ENCODE results near the gene ZNF469.

ZNF469 gene

DNA sequence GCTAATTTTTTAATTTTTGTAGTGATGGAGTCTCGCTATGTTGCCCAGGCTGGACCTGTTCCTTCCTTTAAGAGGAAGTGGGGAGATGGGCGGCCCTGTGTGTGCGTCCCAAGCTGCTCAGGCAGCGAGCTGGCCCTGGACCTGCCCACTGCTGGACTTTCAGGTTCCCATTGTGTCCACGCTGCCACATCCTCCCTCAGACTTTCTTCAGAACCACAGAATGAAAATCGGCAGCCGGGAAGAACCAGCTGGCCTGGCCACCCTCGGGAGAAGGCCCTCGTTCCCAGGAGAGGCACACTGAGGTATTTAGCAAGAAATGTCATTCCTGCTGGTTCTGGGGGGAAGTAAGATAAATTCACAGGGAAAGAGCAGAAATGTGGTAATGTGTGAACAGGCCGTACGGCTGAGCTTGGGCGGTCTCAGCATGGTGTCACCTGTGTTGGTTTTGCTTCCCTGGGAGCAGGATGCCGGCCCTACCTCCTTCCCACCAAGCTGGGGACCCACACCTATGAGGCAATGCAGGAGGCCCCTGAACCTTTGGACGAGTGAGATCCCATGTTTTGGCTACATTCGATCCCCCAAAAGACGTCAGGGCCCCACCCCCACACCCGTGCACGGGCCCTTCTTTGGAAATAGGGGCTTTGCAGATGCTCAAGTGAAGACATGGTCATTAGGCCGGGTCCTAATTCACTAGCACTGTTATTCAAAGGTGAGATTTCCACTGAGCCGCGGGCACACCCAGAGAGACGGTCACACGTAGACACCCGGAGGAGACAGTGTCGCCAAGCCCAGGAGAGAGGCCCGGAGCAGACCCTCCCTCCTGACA is 35.9 kb upstream of the ZNF469 start:
- no peak for DNase-seq

DNA sequence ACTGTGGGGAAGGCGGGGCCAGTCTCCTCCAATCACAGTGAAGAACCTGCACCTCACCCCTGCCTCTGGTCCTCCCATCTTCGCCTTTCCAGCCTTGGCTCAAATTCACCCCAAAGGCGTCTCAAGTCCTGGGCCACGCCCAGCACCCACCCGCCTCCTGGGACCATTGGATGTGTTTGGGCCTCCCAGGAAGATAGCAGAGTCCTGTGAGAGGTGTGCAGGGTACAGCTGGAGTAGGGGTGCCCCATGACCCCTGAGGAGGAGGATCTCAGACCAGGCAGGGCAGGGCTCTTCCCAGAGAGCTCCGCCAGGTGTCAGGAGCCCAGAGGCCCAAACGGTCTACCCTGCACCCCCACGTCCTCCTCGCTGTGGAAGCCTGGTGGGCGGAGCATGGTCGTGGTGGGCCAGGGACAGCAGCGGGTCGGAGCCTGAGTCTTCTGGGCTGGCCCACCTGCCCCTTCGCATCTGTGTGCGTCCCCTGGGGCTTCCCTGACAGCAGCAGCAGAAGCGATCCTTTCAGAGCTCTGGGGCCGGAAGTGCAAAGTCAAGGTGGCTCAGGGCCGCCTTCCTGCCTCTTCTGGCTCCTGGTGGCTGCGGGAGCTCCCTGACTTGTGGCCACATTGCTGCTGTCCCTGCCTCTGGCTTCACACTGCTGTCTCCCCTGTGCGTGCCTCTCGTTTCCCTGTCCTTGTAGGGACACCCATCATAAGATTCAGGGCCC is 34.9 kb upstream of the ZNF469 start:
- DNase-seq: peak in 1 of 2 donors; percentile 3

DNA sequence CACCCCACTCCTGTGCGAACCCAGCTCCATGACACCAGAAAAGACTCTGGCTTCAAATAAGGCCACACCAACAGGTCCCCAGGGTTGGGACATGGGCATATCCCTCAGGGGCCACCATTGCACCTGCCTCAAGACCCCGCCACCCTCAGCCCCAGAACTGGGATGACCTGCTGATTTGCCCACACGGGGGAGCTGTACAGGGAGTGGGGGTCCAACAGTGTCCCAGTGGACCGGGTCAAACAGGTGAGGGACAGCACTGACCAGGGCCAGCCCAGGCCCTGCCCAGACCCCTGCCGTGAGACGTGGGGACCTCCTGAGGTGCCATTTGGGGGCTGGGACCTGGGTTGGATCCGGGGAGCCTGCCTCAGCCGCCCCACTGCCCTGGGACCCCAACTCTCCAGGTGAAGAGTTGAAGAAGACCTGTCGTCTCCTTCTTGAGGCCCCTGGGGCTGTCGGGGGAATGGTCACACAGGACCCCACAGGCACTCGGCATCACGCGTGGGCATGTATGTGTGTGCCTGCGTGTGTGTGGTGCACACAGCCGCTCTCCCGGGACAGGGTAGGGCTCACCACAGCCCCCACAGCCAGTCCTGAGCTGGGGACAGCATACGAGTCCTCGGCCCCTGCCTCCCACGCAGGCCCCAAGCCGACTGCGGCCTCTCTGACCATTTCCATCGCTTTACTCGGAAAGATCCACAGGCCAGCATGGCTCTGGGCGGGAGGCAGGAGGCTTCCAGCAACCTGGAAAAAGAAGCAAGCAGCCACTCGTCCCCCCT is 34.2 kb upstream of the ZNF469 start:
- DNase-seq: no peak

DNA sequence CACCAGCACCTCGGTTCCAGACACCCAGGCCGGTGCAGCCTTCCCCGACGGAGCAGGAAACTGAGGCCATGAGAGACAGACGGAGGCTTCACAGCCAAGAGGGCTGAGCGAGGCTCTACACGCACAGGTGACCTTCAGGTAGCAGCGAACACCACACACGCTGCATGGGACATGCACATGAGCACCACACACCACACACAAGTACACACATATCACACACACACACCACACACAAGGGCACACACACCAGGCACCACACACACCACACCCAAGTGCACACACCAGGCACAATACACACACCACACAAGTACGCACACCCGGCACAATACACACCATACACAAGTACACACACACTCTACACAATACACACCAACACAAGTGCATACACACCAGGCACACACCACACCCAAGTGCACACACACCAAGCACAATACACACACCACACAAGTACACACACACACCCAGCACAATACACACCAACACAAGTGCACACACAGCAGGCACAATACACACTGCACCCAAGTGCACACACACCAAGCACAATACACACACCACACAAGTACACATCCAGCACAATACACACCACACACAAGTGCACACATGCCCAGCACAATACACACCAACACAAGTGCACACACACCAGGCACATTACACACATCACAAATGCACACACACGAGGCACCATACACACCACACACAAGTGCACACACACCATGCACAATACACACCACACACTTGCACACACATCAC is 33.4 kb upstream of the ZNF469 start:
- no peak for DNase-seq

DNA sequence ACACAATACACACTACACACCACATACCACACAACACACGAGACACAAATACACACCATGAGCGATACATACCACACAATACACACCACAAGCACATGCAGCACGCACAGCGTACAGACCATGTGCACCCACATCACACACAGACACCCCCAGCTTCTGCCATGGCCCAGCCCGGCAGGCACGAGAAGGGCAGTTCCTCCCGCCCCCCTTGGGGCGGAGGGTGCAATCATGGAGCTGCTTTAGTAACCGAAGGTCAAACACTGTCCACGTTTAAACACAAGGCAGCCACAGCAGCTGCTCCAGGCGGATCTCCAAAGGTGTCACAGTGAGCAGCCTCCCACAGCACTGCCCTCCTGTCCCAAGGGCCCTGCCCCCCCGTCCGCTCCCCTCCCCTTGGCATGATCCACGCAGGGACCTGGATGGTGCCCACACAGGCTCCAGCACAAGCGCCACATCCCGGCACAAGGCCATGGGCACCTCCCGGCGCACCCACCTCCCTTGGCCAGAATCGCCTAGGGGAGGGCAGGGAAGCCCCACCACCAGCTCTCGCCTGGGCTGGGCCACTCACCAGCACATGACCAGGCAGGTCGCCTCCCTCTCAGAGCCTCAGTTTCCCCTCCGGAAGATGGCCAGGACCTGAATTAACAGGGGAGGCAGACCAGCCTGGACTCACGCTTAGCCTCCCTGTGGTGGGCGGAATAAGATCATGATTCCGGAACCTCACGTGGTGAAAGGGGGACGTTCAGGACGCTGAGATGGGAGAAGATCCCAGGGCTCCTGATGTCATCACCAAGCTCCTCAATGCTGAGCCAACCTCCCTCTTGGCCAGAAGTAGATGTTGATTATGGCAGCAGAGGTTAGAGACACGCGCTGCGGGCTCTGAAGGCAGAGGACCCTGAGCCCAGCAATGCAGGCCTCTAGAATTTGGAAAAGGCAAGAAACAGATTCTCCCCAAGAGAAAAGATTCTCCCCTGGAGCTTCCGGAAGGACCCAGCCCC is 32.6 kb upstream of the ZNF469 start:
- no peak for DNase-seq

DNA sequence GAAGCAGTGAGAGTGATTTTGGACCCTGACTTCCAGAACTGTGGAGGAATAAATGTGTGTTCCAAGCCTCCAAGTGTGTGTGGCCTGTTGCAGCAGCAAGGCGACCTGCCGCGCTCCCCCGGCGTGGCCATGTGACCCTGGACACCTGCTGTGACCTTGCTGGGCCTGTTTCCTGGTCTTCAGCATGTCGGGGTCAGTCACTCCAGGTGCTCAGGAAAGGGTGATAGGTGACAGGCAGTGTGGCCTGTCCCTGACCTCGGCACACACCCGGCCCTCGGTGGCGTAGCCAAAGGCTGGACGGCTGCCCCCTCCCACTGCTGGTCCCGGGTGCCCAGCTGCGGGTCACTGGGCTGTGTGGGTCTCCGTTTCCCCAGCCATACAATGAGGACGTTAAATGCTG is 31.8 kb upstream of the ZNF469 start:
- no peak for DNase-seq

DNA sequence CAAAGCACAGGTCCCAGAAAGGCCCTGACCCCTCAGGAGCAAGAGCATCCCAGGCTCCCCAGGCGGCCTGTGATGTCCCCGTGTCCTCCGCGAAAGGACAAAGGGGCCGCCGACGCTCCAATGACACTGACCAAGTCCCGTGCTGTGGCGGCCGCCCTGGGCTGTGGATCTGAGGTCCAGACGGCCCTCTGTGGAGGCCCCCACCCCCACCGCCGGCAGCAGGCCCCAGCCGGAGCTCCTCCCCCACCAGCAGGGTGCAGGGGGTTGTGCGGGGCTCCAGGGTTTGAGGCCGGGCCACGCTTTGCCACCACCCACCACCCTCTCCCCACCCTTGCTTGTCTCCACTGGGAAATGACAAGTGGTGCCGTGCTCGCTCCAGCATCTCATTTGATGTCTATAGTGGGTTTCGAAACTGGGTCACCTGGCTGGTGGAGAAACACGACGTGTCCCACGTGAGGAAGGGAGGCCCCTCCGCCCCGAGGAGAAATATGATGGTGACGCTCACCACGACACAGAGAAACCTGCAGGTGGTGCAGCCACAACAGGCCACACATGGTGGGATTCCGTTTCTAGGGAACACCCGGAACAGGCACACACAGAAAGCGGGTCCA is 31.2 kb upstream of the ZNF469 start:
- DNase-seq: no peak

DNA sequence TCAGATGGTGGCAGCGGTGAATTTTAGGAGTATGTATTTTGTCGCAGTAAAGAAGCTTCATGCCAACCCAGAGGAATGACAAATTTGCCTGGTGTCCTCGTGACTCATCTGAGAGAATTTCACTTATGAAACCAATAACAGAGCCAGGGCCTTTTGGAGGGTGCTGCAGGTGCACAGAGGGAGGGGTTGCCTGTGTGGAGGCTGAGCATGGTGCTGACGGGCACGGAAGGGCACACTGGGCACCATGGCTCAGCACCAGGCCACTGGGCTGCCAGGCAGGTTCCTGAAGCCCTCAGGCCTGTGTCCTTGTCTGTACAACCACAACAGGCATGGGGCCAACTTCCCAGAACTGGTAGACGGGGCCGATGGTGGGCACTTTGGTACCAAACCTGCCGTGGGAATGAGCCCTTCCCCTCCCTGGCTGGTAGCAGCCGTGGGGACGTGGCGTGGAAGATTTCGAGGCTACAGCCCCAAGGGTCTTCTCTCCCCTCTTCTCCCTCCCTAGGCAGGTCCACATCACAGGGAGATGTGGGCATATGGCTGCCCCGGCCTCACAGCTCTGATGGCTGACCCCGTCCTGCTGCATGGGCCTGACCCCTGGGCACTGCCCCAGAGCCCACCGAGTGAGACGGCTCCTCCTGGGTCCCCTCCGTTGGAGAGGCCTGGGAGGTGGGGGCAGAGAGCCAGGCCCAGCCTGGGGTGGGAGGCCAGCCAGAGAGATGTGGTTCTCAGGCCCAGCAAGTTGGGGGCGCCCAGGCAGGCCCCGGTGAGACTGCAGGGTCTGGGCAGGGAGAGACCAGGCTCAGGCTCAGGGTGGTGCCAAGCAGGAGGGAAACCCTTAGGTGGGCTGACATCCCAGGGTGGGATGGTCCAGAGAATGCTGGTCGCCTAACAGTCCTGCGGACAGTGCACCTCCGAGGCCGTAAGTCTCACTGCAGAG is 30.2 kb upstream of the ZNF469 start:
- no peak for DNase-seq

DNA sequence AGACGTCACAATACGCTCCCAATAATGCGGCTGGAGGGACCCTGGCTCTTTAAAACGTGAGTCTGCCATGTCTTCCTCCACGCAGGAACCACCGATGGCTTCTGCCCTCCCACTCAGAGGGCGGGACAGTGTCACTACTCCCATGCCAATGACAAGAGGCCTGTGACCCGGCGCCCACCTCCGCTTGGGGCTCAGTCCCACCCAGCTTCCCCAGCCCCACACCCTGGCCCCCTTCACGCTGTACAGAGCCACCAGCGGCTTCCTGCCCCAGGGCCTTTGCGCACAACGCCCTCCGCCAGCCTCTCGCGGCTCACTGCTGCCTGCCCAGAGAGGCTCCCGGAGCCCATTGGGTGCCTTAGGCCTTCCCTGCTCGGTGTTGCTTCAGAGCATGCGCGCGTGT is 29.5 kb upstream of the ZNF469 start:
- DNase-seq: no peak

DNA sequence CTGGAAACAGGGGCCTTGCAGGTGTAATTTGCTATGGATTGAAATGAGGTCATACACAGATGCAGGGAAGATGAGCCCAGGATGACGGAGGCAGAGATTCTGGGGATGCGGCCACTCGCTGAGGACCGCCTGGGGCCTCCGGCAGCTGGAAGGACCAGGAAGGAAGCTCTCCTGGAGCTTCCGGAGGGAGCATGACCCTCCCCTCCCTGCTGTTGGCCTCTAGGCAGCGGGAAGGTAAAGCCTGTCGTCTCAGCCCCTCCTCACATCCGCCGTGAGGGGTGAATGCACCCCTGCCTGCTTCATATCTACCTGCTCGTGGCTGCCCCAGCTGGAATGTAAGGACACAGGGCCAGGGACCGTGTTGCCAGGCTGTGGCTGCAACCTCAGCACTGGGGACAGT is 29.1 kb upstream of the ZNF469 start:
- DNase-seq: no peak

DNA sequence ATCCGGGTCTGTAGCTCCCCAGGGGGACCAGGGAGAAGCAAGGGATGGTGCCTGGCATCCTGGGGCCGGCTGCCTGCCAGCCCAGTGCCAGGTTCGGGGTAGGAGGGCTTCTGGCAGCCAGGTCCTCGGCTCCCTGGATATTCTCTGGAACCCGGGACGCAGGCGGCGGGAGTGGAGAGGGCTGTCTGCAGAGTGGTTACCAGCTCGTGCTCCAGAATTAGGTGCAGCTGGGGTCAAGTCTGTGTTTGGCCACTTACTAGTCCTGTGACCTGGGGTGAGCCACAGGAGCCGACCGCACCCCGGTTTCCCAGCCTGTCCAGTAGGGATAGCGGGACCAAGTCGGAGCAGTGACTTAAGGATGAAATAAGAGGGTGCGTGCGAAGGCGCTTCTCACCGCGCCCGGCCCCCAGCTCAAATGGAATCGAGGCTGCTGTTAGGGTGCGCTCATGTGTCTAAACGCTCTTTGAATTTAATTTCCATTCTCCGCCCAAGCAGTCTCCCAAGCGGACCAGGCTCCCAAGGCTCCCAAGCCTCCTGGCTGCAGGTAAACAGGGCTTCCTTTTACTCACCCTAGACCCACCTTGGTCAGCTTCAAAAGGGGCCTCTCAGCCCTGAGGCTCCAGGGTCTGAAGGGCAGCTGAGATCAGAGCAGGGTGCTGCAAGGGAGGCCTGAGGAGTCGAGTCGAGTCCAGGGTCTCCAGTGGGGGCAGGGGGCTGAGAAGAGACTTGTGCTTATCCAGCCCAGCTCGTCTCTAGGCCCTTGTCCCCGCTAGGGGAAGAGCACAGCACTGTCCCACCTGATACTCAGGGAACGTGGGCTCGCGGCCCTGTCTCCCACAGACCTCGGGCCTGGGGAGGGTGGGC is 28.3 kb upstream of the ZNF469 start:
- no peak for DNase-seq

DNA sequence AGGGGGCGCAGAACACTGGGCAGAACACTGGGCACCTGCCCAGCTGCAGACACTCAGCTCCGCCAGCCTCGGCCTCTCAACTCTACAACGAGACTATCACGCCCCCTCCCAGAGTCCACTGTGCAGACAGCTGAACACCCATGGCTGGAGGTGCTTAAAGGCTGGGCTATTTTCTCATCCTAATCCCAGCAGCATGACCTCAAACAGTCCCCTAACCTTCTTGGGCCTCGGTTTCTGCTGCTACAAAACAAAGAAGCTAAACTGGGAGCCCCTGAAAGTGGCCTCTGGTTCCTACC is 27.7 kb upstream of the ZNF469 start:
- no peak for DNase-seq

DNA sequence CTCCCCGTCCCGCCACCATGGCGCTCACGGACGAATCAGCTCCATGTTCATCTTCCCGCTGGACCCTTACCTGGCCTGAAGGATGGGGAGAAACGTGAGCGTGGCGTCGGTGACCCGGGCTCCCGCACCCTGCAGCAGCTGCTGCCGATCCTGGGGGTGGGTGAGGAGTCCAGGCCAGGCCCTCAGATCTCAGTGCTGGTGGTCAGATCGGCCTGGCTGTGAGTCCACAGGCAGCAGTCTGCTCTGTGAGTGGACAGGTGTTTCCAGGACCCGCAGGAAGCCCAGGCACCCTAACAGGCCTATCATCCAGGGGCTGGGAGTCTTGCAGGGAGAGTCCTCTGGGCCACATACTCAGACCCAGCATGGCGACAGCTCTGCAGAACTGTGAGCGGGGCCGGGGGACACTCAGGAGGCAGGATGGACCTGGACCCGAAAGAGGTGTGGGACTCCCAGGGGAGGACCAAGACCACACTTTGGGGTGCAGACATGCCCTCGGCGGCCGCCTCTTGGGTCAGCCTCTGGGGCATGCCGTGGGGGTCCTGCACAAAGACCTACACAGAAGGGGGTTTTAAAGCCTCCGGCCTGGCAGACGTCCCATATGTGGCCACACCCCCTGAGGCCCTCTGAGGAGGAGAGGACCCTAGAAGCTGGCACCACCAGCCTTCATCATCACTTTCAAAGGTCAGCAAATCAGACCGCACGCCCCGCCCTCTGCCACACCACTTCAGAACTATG is 27.2 kb upstream of the ZNF469 start:
- DNase-seq: no peak

DNA sequence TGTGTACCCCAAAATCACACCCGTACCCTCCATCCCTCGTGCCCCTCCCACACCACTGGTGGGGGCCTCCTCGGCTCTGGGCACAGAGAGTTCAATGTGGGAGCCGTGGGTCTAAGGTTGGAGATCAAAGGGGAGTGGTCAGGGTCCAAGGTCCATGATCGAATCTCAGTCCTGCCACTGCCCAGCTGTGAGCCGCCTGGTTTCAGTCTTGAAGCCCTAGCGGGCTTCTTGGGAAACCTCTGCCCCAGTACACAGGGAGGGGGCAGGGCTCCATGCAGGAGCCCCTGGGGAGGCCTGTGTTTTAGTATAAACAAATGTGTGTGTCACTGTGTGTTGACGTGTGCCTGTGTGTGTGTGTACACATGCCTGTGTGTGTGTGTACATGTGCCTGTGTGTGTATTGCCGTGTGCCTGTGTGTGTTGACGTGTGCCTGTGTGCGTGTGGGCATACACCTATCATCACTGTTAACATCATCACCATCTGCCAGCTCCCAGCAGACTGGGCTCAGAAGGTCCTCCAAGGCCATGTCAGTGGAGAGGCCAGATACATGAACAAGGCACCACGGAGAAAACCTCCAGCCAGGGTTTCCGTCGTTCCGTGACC is 26.5 kb upstream of the ZNF469 start:
- DNase-seq: no peak

DNA sequence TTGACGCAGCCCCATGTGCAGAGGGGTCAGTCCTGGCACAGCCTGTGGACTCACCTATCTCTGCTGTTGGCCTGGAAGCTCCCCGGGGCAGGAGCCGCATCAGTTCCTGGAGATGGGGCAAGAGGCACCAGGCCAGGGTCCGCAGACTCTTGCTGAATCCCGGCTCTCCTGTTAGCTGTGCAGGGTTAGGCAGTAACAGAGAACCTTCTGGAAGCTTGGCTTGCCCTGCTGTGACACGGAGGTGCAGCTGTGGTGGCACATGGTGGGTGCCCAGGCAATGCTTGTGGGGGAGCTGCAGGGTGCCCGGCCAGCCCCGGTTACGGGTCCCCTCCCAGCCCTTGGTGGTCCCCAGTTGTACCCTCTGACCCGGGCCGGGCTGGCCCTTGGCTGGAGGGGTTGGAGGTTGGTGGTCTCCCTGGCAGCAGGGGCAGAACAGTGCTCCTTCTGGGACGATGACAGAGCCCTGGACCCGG is 26.0 kb upstream of the ZNF469 start:
- no peak for DNase-seq

DNA sequence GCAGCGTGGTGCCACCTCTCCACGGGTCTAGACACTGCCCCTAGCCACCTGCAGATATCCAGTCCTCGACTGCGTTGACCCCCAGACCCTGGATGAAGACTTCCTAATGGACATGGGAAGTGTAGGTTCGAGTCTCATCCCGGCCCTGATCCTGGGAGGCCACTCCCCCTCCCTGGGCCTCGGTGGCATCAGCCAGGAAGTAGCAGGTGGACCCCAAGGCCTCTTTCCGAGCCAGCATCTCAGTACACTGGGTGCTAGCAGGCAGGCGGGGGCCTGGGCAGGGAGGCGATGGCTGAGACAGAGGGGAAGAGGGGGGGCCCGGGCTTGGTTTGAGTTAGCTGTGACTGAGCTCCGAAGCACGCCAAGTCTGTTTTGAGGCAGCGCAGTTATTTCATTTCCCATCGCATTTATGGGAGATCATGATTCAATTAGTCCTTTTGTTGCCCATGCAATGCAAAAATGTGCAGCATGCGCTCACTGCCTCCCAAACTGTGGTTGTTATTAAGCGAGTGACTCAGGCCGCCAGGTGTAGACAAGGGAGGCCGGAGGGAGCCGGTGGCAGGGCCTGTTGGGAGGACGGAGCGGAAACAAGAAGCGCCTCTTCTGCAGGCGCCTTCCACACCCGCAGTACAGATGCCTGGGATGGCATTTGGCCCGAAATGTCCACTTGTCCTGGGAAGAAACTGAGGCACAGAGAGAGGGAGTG is 25.3 kb upstream of the ZNF469 start:
- DNase-seq: no peak

DNA sequence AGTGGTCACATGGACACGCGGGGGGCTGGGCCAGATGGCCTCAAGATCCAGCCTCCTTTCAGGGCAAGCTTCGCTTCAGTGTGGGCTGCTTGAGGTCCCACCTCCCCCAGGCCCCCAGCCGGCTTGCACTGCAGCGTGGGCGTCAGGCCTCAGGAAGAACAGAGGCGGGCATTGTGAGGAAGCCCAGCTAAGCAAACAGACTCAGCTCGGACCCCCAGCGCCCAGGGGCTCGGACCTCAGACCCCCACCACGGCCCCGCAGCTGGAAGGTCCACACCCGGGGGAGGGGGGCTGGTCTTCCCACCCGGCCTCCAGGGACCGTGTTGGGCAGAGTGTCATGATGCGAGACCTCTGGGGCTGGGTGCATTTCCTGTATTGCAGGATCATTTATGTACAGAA is 24.7 kb upstream of the ZNF469 start:
- no peak for DNase-seq
